K562 (cell line): ENCODE measurements around the gene SGPL1. TPM values are rescaled to one million over a fixed set of nuclear protein-coding genes. Genes with fewer than 3 reads are reported as not detected.

Source experiments
- CBFA2T3 ChIP-seq: fragments of 450-650 bp; IDR thresholded peaks from 2 replicates; pipeline ENCODE4 v1.6.1; 2017
- CTBP1 ChIP-seq: fragments of 450-650 bp; IDR thresholded peaks from 2 replicates; pipeline ENCODE4 v1.6.1; 2016; ENCODE audit warnings: borderline replicate concordance
- DACH1 ChIP-seq: fragments of 450-650 bp; IDR thresholded peaks from 2 replicates; pipeline ENCODE4 v1.6.1; 2018; ENCODE audit not compliant: partially characterized antibody
- MAFG ChIP-seq: fragments of 450-650 bp; conservative IDR thresholded peaks from 2 replicates; pipeline ENCODE4 v1.6.1; 2016; ENCODE audit warnings: missing genetic modification characterization, missing compliant biosample characterization
- MBD2 ChIP-seq: sonication (generic); IDR thresholded peaks from 2 replicates; pipeline ENCODE4 v1.6.1; 2016; ENCODE audit warnings: low read depth, borderline replicate concordance
- NFRKB ChIP-seq: fragments of 450-650 bp; IDR thresholded peaks from 2 replicates; pipeline ENCODE4 v1.6.1; 2016; ENCODE audit warnings: low read depth
- PHF8 ChIP-seq: fragments of 200-600 bp; sonication (generic); IDR thresholded peaks from 2 replicates; pipeline ENCODE4 v1.6.1; 2012; ENCODE audit warnings: mixed run types, mild to moderate bottlenecking, inconsistent platforms, low read length, moderate library complexity, borderline replicate concordance
- RBFOX2 ChIP-seq: fragments of 200-400 bp; formaldehyde crosslinking; IDR thresholded peaks from 2 replicates; pipeline ENCODE4 v1.6.1; 2017; ENCODE audit warnings: low read depth, mild to moderate bottlenecking, low read length, moderate library complexity
- RBM17 ChIP-seq: fragments of 200-400 bp; formaldehyde crosslinking; IDR thresholded peaks from 2 replicates; pipeline ENCODE4 v1.6.1; 2017; ENCODE audit warnings: low read depth, mild to moderate bottlenecking, low read length, borderline replicate concordance
- SMAD4 ChIP-seq: fragments of 250-450 bp; sonication (Bioruptor Pico); conservative IDR thresholded peaks from 2 replicates; pipeline ENCODE4 v1.8.0; 2021; ENCODE audit warnings: inconsistent platforms, mild to moderate bottlenecking, moderate library complexity
- U2AF2 ChIP-seq: fragments of 200-400 bp; formaldehyde crosslinking; optimal IDR thresholded peaks from 2 replicates; pipeline ENCODE3; 2017; ENCODE audit warnings: low read depth, mild to moderate bottlenecking, low read length
- ZKSCAN1 ChIP-seq: fragments of 150-350 bp; IDR thresholded peaks from 2 replicates; pipeline ENCODE4 v1.6.1; 2016; ENCODE audit warnings: low read depth, low read length
- polyA plus RNA-seq, 8 experiments: library from polyadenylated mRNA; depleted of rRNA in 4 of 8; stranded (reverse) in 5 of 8; unstranded in 3 of 8; fragments of >200 nt; fragmentation: Nextera tagmentation in 2 of 8; fragmentation: Illumina TruSeq in 1 of 8; extraction: Ambion mirVana in 2 of 8; extraction: Trizol in 1 of 8; gene quantifications; 2 replicates each; pipeline versions ENCODE4 v1.2.1 to v1.2.3, GENCODE V29; 2011 to 2014; ENCODE audit warnings: inconsistent platforms in 1 of 8, missing spikeins in 1 of 8
- total RNA-seq, 7 experiments: library from RNA; depleted of rRNA in 6 of 7; stranded (reverse); fragments of >200 nt in 6 of 7; fragmentation: Illumina TruSeq in 2 of 7; extraction: Trizol in 2 of 7; gene quantifications; 2 replicates each; pipeline versions ENCODE4 v1.2.1 to v1.2.3, GENCODE V29; 2011 to 2021; ENCODE audit warnings: low replicate concordance in 1 of 7
- TF ChIP-seq, protein P1 (sequence below), 2 experiments: fragments of 450-650 bp in 1 of 2; sonication (generic) in 1 of 2; formaldehyde crosslinking in 1 of 2; IDR thresholded peaks; 2 replicates each; pipeline versions ENCODE4 v1.7.1 to v1.9.0; 2016 to 2022; ENCODE audit warnings: inconsistent platforms in 1 of 2, mild to moderate bottlenecking in 1 of 2, missing genetic modification reagents in 1 of 2
- TF ChIP-seq, protein P2 (sequence below): fragments of 200-800 bp; sonication (Bioruptor generic); IDR thresholded peaks from 2 replicates; pipeline ENCODE4 v1.6.1; 2017; ENCODE audit warnings: missing genetic modification characterization, missing compliant biosample characterization
- TF ChIP-seq, protein P3 (sequence below), 3 experiments: IDR thresholded peaks in 2 of 3; conservative IDR thresholded peaks in 1 of 3; 2 replicates each; pipeline ENCODE4 v1.5.1; 2011 to 2012; ENCODE audit warnings: low read length in 3 of 3, mild to moderate bottlenecking in 3 of 3, control low read depth in 2 of 3, improper control_type of control experiment in 1 of 3, inconsistent platforms in 1 of 3, low read depth in 1 of 3, mixed read lengths in 1 of 3, moderate library complexity in 1 of 3; ENCODE audit not compliant: insufficient read depth in 2 of 3

Gene SGPL1
- total and polyA plus RNA-seq, 9 of the 15 experiments (the other 6 are each of a cell fraction or from before 2014, with no cell fraction given): 6.0 to 18.0 (median 8.7) TPM

DNA sequence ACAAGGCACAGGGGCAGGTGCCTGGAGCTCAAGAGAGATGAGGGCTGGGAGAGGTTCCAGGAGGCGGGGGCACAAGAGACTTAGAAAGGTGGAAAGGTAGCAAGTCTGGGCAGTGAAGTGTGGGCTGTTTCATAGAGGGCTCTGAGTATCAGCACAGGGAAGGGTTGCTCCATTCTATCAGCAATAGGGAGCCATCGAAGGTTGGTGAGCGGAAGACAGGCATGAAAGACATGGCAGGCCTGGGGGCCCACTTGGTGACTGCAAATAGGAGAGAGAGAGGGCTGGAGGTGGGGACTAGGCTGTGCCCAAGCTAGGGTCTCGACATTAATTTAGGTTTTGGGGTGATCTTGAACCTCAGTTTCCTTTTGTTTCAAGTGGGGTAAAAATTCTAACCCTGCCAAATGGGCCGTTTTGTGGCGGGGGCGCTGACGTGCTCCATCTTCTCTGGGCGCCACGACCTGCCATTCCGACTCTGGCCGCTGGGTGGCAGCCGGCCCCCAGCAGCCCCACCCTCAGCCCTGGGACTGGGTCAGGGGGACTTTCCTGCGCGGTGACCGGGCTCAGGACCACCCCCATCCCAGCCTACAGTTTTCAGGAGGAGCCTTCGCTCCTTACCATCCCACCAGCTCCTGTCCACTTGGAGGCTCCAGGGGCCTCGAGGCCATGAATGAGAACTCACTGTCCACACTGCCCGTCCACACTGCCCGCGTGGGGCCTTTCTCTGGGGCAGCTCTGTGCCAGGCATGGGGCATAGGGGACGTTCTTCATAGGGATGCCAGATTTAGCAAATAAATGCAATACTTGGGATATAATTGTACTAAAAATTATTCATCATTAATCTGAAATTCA, 109.9 kb downstream of the SGPL1 start (continued):
- TF ChIP-seq PHF8 (no peak), RBFOX2 (no peak), ZKSCAN1 (0 out of 2 replicates have a peak, but pooled peaks have one; percentile 25), NFRKB (no peak), MAFG (no peak), MBD2 (no peak), RBM17 (no peak), SMAD4 (CRISPR knock-in tag) (no peak), CTBP1 (peak; percentile 12; the same call in 1 of the 2 replicates), U2AF2 (no peak), DACH1 (no peak), CBFA2T3 (no peak)
- TF ChIP-seq, protein P1, sequence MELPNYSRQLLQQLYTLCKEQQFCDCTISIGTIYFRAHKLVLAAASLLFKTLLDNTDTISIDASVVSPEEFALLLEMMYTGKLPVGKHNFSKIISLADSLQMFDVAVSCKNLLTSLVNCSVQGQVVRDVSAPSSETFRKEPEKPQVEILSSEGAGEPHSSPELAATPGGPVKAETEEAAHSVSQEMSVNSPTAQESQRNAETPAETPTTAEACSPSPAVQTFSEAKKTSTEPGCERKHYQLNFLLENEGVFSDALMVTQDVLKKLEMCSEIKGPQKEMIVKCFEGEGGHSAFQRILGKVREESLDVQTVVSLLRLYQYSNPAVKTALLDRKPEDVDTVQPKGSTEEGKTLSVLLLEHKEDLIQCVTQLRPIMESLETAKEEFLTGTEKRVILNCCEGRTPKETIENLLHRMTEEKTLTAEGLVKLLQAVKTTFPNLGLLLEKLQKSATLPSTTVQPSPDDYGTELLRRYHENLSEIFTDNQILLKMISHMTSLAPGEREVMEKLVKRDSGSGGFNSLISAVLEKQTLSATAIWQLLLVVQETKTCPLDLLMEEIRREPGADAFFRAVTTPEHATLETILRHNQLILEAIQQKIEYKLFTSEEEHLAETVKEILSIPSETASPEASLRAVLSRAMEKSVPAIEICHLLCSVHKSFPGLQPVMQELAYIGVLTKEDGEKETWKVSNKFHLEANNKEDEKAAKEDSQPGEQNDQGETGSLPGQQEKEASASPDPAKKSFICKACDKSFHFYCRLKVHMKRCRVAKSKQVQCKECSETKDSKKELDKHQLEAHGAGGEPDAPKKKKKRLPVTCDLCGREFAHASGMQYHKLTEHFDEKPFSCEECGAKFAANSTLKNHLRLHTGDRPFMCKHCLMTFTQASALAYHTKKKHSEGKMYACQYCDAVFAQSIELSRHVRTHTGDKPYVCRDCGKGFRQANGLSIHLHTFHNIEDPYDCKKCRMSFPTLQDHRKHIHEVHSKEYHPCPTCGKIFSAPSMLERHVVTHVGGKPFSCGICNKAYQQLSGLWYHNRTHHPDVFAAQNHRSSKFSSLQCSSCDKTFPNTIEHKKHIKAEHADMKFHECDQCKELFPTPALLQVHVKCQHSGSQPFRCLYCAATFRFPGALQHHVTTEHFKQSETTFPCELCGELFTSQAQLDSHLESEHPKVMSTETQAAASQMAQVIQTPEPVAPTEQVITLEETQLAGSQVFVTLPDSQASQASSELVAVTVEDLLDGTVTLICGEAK (IDR thresholded peaks at IDR 0.05): no peak
- TF ChIP-seq, protein P1 (CRISPR knock-in tag; IDR thresholded peaks at IDR 0.05): no peak
- TF ChIP-seq, protein P2, sequence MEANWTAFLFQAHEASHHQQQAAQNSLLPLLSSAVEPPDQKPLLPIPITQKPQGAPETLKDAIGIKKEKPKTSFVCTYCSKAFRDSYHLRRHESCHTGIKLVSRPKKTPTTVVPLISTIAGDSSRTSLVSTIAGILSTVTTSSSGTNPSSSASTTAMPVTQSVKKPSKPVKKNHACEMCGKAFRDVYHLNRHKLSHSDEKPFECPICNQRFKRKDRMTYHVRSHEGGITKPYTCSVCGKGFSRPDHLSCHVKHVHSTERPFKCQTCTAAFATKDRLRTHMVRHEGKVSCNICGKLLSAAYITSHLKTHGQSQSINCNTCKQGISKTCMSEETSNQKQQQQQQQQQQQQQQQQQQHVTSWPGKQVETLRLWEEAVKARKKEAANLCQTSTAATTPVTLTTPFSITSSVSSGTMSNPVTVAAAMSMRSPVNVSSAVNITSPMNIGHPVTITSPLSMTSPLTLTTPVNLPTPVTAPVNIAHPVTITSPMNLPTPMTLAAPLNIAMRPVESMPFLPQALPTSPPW (CRISPR knock-in tag): 0 out of 2 replicates have a peak, but pooled peaks have one; percentile 14
- TF ChIP-seq, protein P3, sequence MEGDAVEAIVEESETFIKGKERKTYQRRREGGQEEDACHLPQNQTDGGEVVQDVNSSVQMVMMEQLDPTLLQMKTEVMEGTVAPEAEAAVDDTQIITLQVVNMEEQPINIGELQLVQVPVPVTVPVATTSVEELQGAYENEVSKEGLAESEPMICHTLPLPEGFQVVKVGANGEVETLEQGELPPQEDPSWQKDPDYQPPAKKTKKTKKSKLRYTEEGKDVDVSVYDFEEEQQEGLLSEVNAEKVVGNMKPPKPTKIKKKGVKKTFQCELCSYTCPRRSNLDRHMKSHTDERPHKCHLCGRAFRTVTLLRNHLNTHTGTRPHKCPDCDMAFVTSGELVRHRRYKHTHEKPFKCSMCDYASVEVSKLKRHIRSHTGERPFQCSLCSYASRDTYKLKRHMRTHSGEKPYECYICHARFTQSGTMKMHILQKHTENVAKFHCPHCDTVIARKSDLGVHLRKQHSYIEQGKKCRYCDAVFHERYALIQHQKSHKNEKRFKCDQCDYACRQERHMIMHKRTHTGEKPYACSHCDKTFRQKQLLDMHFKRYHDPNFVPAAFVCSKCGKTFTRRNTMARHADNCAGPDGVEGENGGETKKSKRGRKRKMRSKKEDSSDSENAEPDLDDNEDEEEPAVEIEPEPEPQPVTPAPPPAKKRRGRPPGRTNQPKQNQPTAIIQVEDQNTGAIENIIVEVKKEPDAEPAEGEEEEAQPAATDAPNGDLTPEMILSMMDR (IDR thresholded peaks at IDR 0.05 in 2 of 3, conservative IDR thresholded peaks at IDR 0.05 in 1 of 3; ENCODE audit: insufficient read depth in 2 of 3, low read depth in 1 of 3, low read length in 3 of 3): peak; percentile 95 to 97 (median 95)
